Gastroesophageal sphincter (tissue), 3 donors: ENCODE results near the gene IL31RA.

ENCODE experiments used
- CTCF ChIP-seq, 4 experiments: fragments of 200-600 bp in 2 of 4; fragments of 450-650 bp in 2 of 4; sonication (generic) in 1 of 4; IDR thresholded peaks; one replicate each; pipeline ENCODE4 v1.5.1; 2017 to 2019; ENCODE audit warnings: antibody characterized with exemption in 4 of 4, mild to moderate bottlenecking in 2 of 4, moderate library complexity in 2 of 4
- EP300 ChIP-seq: sonication (generic); formaldehyde crosslinking; IDR thresholded peaks from one replicate; pipeline ENCODE4 v1.6.1; 2017; ENCODE audit warnings: antibody characterized with exemption, mild to moderate bottlenecking
- POLR2A ChIP-seq, 2 donors: fragments of 450-650 bp; IDR thresholded peaks; one replicate each; pipeline ENCODE4 v1.6.1; 2017; ENCODE audit warnings: antibody characterized with exemption in 2 of 2, mild to moderate bottlenecking in 2 of 2, moderate library complexity in 1 of 2

- TF ChIP-seq CTCF (IDR thresholded peaks at IDR 0.05), result no peak
- no peak for TF ChIP-seq POLR2A (IDR thresholded peaks at IDR 0.05)
- TF ChIP-seq EP300, result no peak
Measured at GRCh38 chr5:55902696-55903095, 51.5 kb downstream of the IL31RA start.
